ENCODE results near the gene PLEKHG1. TPM values are rescaled to one million over a fixed set of nuclear protein-coding genes. Genes with fewer than 3 reads are reported as not detected.

Gene PLEKHG1
- total RNA-seq, 6 donors from 2014 or later, result 16.3 to 45.4 (median 29.2) TPM

GRCh38 chr6:150592377-150592995, 7.2 kb upstream of the PLEKHG1 start:
- ATAC-seq (ENCODE audit: low FRiP score in 2 of 2), result no peak
- 82 to 91% methylated on average over 5 of the region's 5 CpGs for WGBS, 2 donors

GRCh38 chr6:150593119-150593518, 6.6 kb upstream of the PLEKHG1 start:
- no peak overlapping the region for H3K27ac ChIP-seq
- 95% methylated on average over 4 of the region's 4 CpGs for WGBS, 2 donors
- no peaks in the 10 kb centered on the region for H3K4me1 ChIP-seq
- H3K4me3 ChIP-seq, result no peak overlapping the region
- TF ChIP-seq POLR2AphosphoS5 (IDR thresholded peaks at IDR 0.05) (no peak), POLR2A (IDR thresholded peaks at IDR 0.05) (no peak), EP300 (IDR thresholded peaks at IDR 0.05) (no peak), CTCF (IDR thresholded peaks at IDR 0.05) (no peak)
- no peaks in the 10 kb centered on the region for H3K27me3 ChIP-seq
- ATAC-seq (ENCODE audit: low FRiP score in 2 of 2) (no peak), DNase-seq (no peak)
- H3K36me3 ChIP-seq, result no peaks in the 10 kb centered on the region
- no peaks in the 10 kb centered on the region for H3K9me3 ChIP-seq

More at GRCh38 chr6:150592377-150592995, 7.2 kb upstream of the PLEKHG1 start:
- Histone ChIP-seq H3K27me3 (no peaks in the 10 kb centered on the region), H3K27ac (no peak overlapping the region), H3K9me3 (no peaks in the 10 kb centered on the region), H3K4me1 (no peaks in the 10 kb centered on the region), H3K4me3 (no peak overlapping the region), H3K36me3 (no peaks in the 10 kb centered on the region)
- TF ChIP-seq POLR2AphosphoS5 (IDR thresholded peaks at IDR 0.05) (no peak), POLR2A (IDR thresholded peaks at IDR 0.05) (no peak), CTCF (IDR thresholded peaks at IDR 0.05) (no peak), EP300 (IDR thresholded peaks at IDR 0.05) (no peak)
- DNase-seq, result no peak

- Histone ChIP-seq H3K36me3 (no peaks in the 10 kb centered on the region), H3K27ac (no peak overlapping the region), H3K4me3 (no peak overlapping the region), H3K27me3 (peaks cover 0 to 9% (median 0%) of the 10 kb centered on the region in 4 donors), H3K4me1 (peaks cover 0 to 25% (median 8%) of the 10 kb centered on the region in 4 donors), H3K9me3 (no peaks in the 10 kb centered on the region)
- ATAC-seq (ENCODE audit: low FRiP score in 2 of 2) (no peak), DNase-seq (no peak)
- TF ChIP-seq EP300 (IDR thresholded peaks at IDR 0.05) (no peak), CTCF (IDR thresholded peaks at IDR 0.05) (no peak), POLR2AphosphoS5 (IDR thresholded peaks at IDR 0.05) (no peak), POLR2A (IDR thresholded peaks at IDR 0.05) (no peak)
- 88 to 94% methylated on average over 7 of the region's 7 CpGs for WGBS, 2 donors
These were observed 3.2 kb upstream of the PLEKHG1 start for GRCh38 chr6:150596439-150596838.

GRCh38 chr6:150598401-150598800, 1.3 kb upstream of the PLEKHG1 start:
- Histone ChIP-seq H3K36me3 (no peaks in the 10 kb centered on the region), H3K27ac (no peak overlapping the region), H3K4me3 (no peak overlapping the region), H3K9me3 (no peaks in the 10 kb centered on the region), H3K4me1 (peaks cover 0 to 25% (median 8%) of the 10 kb centered on the region in 4 donors), H3K27me3 (peaks cover 0 to 10% (median 0%) of the 10 kb centered on the region in 4 donors)
- no peak for TF ChIP-seq CTCF (IDR thresholded peaks at IDR 0.05)
- TF ChIP-seq EP300 (IDR thresholded peaks at IDR 0.05), result no peak
- no peak for TF ChIP-seq POLR2A (IDR thresholded peaks at IDR 0.05)
- TF ChIP-seq POLR2AphosphoS5 (IDR thresholded peaks at IDR 0.05), result no peak
- DNase-seq (no peak), ATAC-seq (ENCODE audit: low FRiP score in 2 of 2) (no peak)
- 84% methylated on average over 4 of the region's 4 CpGs for WGBS, 2 donors

- Histone ChIP-seq H3K36me3 (no peaks in the 10 kb centered on the region), H3K27me3 (peaks cover 0 to 10% (median 0%) of the 10 kb centered on the region in 4 donors), H3K4me1 (peaks cover 0 to 25% (median 8%) of the 10 kb centered on the region in 4 donors), H3K27ac (no peak overlapping the region), H3K9me3 (no peaks in the 10 kb centered on the region), H3K4me3 (peak overlapping the region in 1 of 4 donors; percentile 85)
- ATAC-seq (ENCODE audit: low FRiP score in 2 of 2), result no peak
- 82 to 86% methylated on average over 3 of the region's 3 CpGs for WGBS, 2 donors
- TF ChIP-seq POLR2AphosphoS5 (IDR thresholded peaks at IDR 0.05), result no peak
- no peak for DNase-seq
These were observed 857 bp upstream of the PLEKHG1 start for GRCh38 chr6:150598858-150599198.
